Measurements from ENCODE around the gene SGSM2. TPM values are rescaled to one million over a fixed set of nuclear protein-coding genes. Genes with fewer than 3 reads are reported as not detected.

Gene SGSM2
- total RNA-seq, 2 donors from 2014 or later = 32.7 to 77.5 TPM

- WGBS, 2 donors = 75 to 91% methylated on average over 6 to 8 of the region's 8 CpGs
- TF ChIP-seq POLR2A (IDR thresholded peaks at IDR 0.05) = no peak
- TF ChIP-seq CTCF (IDR thresholded peaks at IDR 0.05) = no peak
- Histone ChIP-seq H3K27ac (no peak overlapping the region), H3K36me3 (replicated peaks in 1 of 2; ENCODE audit: insufficient read depth in 1 of 2, low read depth in 2 of 2) (no peaks in the 10 kb centered on the region), H3K4me3 (no peak overlapping the region), H3K27me3 (no peaks in the 10 kb centered on the region), H3K4me1 (no peaks in the 10 kb centered on the region), H3K9me3 (no peaks in the 10 kb centered on the region)
- ATAC-seq (no peak), DNase-seq (no peak)
- intact Hi-C loops (cut with DNase I) = no loop called here
Observed at GRCh38 chr17:2368359-2368758, 31.1 kb downstream of the SGSM2 start.

GRCh38 chr17:2369039-2369438 lies 31.7 kb downstream of the SGSM2 start:
- no peaks in the 10 kb centered on the region for H3K36me3 ChIP-seq (replicated peaks in 1 of 2; ENCODE audit: insufficient read depth in 1 of 2, low read depth in 2 of 2)
- H3K9me3 ChIP-seq = no peaks in the 10 kb centered on the region
- TF ChIP-seq POLR2A (IDR thresholded peaks at IDR 0.05) = no peak
- no peak for TF ChIP-seq CTCF (IDR thresholded peaks at IDR 0.05)
- DNase-seq = no peak
- H3K4me3 ChIP-seq = no peak overlapping the region
- no peaks in the 10 kb centered on the region for H3K27me3 ChIP-seq
- 79 to 87% methylated on average over 5 of the region's 5 CpGs for WGBS, 2 donors
- intact Hi-C loops (cut with DNase I) = no loop called here
- ATAC-seq = no peak
- no peak overlapping the region for H3K27ac ChIP-seq
- no peaks in the 10 kb centered on the region for H3K4me1 ChIP-seq

- DNase-seq (no peak), ATAC-seq (no peak)
- Histone ChIP-seq H3K27ac (no peak overlapping the region), H3K4me1 (no peaks in the 10 kb centered on the region), H3K9me3 (no peaks in the 10 kb centered on the region), H3K4me3 (no peak overlapping the region), H3K27me3 (no peaks in the 10 kb centered on the region), H3K36me3 (replicated peaks in 1 of 2; ENCODE audit: insufficient read depth in 1 of 2, low read depth in 2 of 2) (no peaks in the 10 kb centered on the region)
- TF ChIP-seq POLR2A (IDR thresholded peaks at IDR 0.05) (no peak), CTCF (IDR thresholded peaks at IDR 0.05) (no peak)
- WGBS, 2 donors = 81 to 89% methylated on average over 11 to 18 of the region's 20 CpGs
- intact Hi-C loops (cut with DNase I) = no loop called here
Observed at GRCh38 chr17:2369551-2370210, 32.4 kb downstream of the SGSM2 start.

- no peak for DNase-seq
- Histone ChIP-seq H3K9me3 (no peaks in the 10 kb centered on the region), H3K4me3 (no peak overlapping the region), H3K27ac (no peak overlapping the region), H3K27me3 (no peaks in the 10 kb centered on the region), H3K4me1 (no peaks in the 10 kb centered on the region), H3K36me3 (replicated peaks in 1 of 2; ENCODE audit: insufficient read depth in 1 of 2, low read depth in 2 of 2) (no peaks in the 10 kb centered on the region)
- TF ChIP-seq POLR2A (IDR thresholded peaks at IDR 0.05) (no peak), CTCF (IDR thresholded peaks at IDR 0.05) (no peak)
- ATAC-seq = no peak
- 73 to 87% methylated on average over 5 to 11 of the region's 11 CpGs for WGBS, 2 donors
- intact Hi-C loops (cut with DNase I) = no loop called here
Observed at GRCh38 chr17:2370211-2370589, 32.9 kb downstream of the SGSM2 start.

Measured in body of pancreas (tissue), 4 donors.